ENCODE data around the gene RAB11A.
A peak's percentile ranks its signal among the peaks of the same experiment; 100 is the strongest.
"Not testable (repeated sequence)": the region's sequence is repeated elsewhere in the genome, so short reads cannot be mapped to it uniquely, and the experiment has no call there.

Gene RAB11A

DNA sequence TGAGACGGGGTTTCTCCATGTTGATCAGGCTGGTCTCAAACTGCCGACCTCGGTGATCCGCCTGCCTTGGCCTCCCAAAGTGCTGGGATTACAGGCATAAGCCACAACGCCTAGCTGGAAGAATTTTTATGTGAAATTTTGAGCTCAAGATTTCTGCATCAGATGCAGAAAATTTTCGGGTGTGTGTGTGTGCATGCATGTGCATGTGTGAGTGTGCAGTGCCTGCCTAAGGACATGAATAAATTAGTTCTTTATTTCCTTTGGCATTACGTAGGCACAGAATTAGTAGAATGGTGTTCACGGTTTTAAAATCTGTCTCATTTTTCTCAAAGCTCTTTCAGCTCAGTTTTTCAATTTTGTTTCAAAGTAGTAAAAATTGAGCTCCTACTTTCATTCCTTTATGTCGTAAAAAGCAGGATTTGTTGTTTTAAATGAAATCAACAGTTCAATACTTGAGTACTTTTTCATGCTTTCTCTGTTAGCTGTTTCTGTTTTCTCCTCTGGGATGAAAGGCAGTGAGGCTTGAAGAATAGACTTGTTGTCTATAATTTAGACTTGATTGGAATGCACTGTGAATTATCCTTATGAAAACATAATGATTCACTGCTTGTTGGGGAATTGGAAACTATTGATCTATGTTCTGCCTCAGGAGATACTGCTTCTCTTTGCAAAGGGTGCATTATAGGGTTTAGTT is 23.3 kb upstream of the RAB11A start:
- no peak for DNase-seq

DNA sequence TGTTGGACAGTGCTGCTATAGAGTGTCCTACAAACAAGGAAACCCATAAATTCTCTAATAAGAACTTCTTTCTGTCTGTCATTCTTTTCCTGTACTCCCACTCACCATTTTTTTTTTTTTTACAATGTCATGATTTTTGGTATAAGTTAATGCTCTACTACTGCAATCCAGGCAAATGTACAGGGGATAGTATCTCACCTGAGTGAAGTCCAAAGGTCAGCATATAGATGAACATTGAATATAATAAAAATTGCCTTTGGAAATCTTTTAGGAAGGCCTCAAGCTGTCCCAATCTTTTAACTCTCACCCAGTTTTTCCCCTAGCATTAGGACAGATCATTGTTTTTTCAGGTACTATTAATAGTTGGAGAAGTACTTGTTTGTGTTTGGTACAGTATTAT is 21.3 kb upstream of the RAB11A start:
- DNase-seq = no peak

DNA sequence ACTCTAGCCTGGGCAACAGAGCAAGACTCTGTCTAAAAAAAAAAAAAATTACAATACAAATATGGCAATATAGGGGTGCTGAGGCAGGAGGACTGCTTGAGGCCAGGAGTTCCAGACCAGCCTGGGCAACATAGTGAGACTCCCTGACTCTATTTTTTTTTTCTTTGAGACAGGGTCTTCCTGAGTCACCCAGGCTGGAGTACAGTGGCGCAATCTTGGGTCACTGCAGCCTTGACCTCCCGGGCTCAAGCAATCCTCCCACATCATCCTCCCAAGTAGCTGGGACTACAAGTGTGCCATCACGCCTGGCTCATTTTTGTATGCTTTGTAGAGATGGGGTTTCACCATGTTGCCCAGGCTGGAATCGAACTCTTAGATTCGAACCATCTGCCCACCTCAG is 17.3 kb upstream of the RAB11A start:
- no peak for DNase-seq

DNA sequence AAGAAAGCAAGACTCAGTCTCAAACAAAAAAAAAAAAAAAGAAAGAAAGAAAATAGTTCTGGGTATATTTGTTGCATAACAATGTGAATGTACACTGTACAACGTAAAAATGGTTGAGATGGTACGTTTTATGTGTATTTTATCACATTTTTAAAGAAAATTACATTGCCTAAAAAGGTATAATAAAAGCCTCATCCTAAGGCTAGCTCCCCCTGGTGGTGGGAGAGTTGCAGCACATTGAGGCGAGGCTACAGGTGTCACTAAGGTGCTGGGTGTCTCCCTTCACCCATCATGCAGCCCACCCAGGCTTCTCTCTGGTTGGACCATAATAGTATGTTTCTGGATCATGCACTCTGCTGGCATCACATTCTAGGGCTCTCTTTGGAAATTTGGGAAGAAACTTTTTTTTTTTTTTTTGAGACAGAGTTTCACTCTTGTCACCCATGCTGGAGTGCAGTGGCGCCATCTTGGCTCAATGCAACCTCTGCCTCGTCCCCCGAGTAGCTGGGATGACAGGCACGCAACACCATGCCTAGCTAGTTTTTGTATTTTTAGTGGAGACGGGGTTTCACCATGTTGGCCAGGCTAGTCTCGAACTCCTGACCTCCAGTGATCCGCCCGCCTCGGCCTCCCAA is 12.4 kb upstream of the RAB11A start:
- peak; percentile 21 for DNase-seq

DNA sequence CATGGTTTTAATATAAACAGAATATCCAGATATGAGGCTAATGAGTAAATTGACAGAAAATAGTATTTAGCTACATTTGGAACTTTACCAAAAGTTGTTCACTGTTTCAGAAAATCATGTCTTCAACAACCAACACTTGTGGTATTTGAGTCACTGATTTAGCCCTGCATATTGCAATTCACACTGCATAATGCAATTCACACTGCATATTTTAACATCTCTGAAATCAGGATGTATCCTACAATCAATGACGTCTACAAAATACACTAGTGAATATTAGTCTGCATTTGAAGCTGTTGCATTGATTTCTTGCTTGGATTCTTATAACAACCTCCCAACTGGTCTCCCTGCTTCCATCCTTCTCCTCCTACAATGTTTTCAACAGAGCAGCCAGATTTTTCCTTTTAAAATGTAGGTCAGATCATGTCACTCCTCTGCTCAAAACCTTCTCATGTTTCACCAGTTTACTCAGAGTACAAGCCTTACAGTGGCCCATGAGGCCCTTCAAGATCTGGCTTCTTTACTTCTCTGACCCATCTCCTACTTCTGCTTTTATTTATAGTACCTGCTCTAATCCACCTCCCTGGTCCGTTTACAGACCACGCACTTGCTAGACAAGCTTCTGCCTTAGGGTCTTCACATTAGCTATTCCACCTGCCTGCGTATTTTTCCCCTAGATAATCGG is 11.4 kb upstream of the RAB11A start:
- DNase-seq = no peak

DNA sequence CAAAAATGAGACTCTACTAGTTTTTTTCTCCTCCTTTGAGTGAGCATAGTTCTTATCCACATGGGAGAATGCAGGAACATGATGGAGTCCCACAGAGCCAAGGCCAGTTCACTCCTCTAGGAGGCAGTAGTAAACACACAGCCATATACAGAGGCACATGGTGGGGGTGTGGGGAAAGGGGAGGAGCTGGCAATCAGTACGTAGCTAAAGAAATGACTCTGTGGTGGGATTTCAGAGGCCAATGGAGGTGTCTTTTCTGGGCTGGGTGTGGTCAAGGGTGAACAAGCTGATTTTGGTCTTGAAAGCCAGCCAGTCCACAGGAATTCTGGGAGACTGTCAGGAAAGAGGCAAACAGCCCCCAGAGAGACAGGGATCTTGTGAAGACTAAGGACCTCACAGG is 6.6 kb upstream of the RAB11A start:
- DNase-seq = peak; percentile 2

DNA sequence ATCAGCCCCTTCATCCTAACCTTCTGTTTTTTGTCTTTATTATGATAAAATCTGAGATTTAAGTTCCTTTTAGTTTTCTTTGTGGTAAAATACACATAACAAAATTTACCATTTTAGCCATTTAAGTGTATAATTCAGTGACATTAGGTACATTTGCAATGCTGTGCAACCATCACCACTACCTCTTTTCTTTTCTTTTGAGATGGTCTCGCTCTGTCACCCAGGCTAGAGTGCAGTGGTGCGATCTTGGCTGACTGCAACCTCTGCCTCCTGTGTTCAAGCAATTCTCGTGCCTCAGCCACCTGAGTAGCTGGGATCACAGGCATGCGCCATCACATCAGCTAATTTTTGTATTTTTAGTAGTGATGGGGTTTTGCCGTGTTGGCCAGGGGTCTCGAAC is 6.2 kb upstream of the RAB11A start:
- no peak for DNase-seq

DNA sequence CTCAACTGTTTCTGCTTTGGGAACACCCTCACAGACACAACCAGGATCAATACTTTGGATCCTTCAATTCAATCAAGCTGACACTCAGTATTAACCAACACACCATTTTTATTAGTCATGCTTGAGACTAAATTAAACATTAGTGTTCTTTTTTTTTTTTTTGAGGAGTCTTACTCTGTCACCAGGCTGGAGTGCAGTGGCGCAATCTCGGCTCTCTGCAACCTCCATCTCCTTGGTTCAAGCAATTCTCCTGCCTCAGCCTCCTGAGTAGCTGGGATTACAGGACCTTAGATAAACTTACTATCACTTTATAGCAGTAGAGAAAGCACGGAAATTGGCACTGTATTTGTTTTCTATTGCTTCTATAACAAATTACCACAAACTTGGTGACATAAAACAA is 2.0 kb upstream of the RAB11A start:
- DNase-seq = no peak

DNA sequence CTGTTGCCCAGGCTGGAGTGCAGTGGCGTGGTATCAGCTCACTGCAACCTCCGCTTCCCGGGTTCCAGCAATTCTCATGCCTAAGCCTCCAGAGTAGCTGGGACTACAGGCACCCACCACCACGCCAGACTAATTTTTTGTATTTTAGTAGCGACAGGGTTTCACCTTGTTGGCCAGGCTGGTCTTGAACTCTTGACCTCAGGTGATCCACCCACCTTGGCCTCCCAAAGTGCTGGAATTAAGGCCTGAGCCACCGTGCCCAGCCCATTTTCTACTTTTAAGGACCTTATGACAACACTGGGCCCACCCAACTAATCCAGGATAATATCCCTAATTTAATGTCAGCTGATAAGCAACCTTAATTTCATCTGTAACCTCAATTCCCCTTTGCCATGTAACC is 1.4 kb upstream of the RAB11A start:
- DNase-seq = not testable (repeated sequence)

DNA sequence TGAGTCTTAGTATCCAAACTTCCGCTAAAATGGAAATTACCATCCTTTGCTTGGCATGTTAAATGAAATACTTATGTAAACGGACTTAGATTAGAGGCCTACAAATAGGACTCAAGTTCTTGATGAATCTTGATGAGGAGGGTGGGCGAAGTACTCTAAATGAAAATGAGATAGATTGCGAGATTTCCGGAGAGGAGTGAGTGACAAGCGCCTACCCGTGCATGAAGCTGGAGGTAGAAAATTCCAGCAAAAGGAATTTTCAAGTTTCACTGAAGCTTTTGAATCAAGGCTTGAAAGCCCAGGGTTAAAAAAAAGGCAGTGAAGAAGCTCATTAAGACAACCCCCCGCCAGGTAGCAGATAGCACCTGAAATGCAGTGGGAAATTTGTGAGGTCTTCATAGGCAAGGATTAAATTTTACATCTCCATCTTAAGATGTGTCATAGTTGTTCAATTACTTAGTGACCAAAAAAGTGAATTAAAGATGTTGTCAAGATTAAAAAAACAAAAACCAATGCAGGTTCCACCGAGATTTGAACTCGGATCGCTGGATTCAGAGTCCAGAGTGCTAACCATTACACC is 655 bp upstream of the RAB11A start:
- DNase-seq = no peak

DNA sequence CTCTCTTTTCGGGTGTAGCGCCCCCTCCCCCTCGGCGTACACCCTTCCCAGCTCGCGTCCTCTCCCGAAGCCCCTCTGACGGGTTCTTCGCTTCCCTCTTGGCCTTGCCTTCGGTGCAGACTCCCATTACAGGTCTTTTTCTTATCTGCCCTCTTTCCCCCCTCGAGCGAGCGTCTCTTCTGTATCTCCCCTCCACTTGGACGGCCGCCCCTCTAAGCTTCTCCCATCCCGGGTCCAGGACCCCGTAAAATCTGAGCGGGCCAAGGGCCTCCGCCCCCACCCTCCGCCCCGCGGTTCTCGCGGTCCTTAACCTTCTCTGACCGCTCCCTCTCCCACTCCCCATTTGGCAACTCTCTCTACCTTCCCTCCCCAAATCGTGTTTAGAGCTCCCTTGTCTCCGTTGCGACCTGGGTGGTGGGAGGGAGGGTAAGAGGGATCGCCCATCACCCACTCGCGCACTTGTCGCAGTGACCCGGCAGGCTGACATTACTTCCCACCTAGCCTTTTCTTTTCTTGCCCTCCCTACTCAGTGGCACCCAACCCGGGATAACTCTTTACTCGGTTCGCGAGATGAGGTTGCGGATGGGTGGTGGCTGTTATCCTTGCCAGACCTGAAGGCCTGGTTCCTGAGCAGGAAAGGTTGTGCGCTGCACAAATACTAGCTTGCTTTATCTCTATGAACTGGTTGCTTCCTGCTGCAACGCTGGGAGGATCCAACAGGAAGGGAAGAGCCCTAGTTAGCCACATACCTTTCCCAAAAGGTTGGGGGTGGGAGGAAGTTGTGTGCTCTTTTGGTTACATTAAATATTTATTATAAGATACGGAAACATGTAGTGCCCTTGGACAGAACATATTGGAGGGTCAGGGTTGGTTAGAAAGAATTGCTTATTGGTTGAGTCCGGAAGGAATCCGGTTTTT is 922 bp downstream of the RAB11A start:
- DNase-seq = peak; percentile 9

DNA sequence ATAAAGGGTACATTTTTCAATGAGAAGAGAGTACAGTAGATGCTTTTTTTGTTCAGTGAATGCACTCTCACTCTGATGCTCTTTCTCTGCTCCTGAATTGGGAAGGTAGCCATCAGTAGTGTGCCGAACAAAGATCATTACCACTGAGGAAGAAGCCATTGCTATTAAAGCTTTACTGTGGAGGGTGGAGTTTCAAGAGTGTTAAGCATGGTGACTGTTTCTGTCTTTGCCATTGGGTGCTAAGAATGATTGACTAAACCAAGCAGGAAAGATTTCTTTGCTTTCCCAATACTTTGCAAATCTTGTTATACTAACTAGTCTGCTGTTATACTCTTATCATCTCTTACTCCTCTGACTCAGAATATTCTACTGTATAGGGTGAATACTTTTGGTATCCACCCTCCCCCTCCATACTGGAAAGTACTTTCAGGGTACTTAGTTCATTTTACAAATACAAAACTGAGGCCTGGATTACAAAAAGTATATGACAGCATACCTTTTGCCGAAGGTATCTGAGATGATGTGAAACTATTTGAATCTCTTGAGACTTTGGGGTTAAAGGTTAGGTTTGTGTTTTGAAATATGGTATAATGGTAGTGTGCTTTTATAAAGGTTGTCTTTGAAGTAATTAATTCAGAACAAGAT is 1.7 kb downstream of the RAB11A start:
- DNase-seq = no peak

DNA sequence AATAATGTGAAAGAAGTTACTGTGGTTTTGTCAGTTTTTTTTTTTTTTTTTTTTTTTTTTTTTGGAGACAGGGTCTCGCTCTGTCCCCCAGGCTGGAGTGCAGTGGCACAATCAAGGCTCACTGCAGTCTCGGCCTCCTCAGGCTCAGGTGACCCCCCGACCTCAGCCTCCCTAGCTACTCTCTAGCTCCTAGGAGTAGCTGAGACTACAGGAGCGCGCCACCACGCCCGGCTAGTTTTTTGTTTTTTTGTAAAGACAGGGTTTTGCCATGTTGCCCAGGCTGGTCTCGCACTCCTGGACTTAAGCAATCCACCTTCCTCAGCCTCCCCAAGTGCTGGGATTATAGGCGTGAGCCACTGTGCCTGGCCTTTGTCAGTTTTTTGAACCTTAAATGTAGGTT is 2.6 kb downstream of the RAB11A start:
- DNase-seq = not testable (repeated sequence)

DNA sequence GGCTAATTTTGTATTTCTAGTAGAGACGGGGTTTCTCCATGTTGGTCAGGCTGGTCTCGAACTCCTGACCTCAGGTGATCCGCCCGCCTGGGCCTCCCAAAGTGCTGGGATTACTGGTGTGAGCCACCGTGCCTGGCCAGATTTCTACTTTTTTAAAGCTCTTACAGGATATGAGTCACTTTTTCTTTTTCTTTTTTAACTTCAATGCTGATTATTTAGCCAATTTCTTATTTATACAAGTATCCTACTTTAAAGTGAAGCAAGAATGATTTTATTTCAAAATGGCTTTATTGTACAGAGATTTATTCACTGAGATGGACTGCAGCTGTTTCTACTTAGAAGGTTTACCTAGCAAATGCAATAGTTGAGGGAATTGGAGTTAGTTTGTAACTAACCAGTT is 3.3 kb downstream of the RAB11A start:
- DNase-seq = not testable (repeated sequence)

DNA sequence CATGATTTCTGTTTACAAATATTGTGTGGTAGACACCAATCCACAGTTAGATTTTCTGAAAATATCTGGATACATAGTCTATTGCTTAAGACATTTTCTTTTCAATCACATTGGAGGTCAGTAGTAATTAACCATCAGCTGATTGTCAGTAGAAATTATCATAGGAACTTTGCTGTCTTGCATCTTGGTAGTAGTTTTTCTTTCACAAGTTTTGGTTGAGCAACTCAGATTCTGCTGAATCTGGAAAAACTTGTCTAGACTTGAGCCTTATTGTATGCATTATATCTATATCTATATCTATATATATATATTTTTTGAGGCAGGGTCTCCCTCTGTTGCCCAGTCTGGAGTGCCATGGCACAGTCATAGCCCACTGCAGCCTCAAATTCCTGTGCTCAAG is 4.0 kb downstream of the RAB11A start:
- DNase-seq = no peak

DNA sequence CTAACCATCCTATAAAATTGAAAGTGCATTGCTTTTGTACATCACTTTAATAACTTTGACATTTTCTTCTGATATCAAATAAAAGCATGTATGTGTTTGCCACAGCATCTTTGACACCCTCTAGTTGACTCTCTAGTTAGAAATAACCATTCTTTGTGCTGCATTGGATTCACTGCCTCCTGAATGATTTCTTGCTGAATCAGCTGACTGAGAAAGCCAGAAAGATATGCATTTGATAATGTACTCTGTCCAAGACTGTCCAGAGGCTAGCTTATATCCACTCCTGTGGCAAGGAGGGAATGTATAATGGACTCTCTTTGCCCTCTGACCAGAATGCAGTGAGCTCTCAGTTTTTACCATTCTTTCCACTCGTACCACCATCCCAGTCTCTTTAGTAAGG is 6.2 kb downstream of the RAB11A start:
- no peak for DNase-seq

DNA sequence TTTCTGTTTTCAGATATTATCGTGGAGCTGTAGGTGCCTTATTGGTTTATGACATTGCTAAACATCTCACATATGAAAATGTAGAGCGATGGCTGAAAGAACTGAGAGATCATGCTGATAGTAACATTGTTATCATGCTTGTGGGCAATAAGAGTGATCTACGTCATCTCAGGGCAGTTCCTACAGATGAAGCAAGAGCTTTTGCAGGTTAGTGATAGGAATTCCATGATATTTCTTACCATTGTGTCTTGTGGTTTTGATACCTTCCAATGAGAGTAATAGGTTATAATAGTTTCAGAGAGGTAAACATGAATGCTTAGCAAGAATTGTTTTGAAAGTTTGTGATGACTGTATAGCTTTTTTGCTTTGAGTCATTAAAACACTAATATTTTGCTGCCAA is 8.5 kb downstream of the RAB11A start:
- DNase-seq = no peak

DNA sequence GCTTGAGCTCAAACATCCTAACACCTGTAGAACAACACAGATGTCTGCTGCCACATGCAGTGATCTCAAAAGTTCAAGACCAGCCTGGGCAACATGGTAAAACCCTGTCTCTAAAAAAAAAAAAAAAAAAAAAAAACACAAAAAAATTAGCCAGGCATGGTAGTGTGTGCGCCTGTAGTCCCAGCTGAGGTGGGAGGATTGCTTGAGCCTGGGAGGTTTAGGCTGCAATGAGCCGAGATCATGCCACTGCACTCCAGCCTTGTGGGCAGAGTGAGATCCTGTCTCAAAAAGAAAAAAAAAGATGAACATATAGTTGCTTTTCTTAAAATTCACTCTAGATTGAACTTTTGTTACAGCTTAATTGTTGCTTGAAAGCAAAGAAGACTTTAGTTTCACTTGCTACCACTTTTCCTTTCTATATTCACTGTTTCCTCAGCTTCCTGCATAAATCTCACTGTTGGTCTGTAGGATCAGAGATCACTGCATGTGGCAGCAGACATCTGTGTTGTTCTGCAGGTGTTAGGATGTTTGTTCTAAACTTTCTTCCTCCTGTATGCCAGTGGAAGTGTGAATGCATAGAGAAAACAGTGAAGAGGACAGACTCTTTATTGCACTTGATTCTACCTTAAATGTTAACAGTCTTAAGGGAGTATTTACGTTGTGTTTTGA is 12.6 kb downstream of the RAB11A start:
- no peak for DNase-seq

DNA sequence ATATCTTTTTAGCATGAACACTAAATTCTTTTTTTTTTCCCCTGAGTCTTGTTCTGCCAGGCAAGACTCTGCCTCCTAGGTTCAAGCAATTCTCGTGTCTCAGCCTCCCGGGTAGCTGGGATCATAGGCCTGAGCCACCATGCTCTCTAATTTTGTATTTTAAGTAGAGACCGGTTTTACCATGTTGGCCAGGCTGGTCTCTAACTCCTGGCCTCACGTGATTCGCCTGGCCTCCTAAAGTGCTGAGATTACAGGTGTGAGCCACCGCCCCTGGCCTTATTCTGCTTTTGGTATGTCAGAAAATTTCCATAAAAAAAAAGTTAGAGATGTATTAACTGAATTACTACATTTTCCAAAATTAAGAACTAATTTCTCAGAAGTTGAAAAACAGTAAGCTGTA is 14.3 kb downstream of the RAB11A start:
- DNase-seq = no peak

DNA sequence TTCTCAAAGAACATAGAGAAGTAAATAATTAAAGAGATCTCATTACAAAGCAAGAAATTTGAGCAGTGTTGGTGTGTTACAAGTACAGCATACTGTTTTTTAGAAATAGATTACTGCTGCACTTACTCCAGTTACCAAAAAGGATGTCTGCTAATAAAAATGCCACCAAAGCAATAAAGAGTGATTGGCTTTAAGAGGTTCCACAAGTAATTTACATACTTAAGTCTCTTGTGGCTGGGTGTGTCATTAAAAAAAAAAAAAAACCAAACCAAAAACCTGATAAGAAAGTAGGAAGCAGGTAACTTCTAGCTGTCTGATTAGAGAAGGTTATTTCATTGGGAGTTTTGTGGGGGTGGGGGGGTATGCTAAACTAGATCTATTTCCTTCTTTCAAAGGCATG is 15.2 kb downstream of the RAB11A start:
- DNase-seq = no peak

DNA sequence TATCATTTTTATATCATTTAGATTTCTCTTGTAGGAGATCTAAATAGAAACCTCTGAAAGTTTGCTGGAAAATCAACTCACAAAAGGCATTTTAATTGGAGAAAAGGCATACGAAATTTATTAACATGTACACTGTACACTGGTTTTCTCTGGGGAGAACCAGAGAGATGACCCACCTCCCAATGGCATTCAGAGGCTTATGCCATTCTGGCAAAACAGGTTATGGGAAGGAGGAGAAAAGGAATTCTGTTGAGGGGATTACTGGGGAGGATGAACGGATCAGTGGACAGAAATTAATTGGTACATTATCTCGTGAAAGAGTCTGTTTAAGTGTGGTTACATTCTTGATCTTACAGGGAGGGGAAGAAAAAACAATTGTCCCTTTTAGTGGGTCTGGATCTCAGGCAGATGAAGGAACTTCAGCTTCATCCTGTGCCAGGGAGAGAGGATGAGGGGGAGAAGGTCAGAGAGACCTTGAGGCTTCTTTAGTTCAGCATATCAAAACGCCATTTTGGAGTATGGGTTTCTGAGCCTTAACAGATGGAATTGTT is 16.5 kb downstream of the RAB11A start:
- no peak for DNase-seq

DNA sequence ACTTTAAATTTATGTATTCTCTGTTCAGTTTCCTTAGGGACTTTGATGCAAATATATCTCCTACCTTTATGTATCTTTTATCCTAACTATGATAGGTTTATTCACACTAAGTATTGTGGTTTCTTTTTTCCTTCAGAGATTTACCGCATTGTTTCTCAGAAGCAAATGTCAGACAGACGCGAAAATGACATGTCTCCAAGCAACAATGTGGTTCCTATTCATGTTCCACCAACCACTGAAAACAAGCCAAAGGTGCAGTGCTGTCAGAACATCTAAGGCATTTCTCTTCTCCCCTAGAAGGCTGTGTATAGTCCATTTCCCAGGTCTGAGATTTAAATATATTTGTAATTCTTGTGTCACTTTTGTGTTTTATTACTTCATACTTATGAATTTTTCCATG is 18.3 kb downstream of the RAB11A start:
- no peak for DNase-seq
